Measurements from ENCODE around the gene ZSWIM1.
"Not testable (repeated sequence)": the region's sequence is repeated elsewhere in the genome, so short reads cannot be mapped to it uniquely, and the experiment has no call there.

Gene ZSWIM1

DNA sequence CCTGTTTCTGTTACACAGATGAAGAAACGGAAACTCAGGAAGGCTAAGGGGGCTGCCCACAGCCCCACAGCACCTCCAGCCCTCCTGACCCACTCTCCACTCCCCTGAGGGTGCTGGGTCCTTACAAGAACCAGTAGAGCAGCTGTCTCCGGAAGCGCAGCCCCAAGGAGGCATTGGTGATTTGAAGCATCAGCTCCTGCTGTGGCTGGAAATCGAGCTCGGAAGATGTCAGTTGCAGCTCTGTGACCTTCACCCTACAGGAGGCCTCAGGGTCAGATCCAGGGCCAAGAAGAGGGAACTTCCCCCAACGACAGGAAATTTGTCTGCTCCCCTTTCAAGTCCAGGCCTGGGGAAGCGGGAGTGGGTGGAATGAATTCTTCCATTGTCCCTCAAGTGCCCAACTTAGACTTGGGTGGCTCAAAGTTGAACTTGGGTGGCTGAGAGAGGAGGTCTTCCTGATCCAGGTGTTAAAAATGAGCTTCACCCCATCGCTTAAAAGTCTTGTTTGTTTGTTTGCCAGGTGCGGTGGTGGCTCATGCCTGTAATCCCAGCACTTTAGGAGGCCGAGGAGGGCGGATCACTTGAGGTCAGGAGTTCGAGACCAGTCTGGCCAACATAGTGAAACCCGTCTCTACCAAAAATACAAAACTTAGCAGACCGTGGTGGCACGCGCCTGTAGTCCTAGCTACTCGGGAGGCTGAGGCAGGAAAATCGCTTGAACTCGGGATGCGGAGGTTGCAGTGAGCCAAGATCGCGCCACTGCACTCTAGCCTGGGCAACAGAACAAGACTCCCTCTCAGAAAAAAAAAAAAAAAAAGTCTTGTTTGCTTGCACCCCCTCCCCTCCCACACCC, 29.0 kb downstream of the ZSWIM1 start:
- no peak for DNase-seq

DNA sequence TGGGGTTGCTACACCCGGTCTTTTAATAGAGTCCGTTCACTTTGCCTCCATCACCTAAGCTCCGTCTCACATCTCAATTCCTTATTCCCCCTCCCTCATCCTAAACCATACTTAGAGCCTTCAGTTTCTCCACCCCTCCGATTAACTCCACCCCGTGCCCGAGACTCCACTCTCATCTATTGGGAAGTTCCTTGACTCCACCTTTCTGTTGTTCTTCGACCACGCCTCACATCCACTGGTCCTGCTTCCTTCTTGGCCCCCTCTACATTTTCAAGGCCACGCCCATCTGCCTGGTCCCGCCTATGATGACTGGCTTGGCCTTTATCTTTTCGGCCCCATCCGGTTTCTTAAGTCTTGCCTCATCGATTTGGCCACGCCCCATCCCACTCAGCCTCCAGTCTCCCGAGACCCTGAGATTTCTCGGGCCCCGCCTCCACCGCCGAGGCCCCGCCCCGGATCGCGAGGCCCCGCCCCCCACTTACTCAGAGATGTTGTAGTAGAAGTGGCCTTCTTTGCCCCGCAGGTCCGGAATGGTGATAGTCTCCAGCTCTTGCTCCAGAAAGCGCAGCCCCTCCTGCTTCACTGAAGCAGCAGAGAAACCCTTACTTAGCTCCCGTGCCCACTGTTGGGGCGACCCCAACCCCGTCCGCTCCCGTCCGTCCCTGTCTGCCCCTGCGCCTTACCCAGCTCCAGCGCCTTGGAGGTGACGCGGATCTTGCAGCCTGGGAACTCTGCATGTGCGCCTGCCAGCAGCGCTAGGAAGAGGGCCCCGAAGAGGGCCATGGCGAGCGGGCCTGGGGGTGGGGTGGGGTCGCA, 29.9 kb downstream of the ZSWIM1 start:
- peak; percentile 97 for DNase-seq

DNA sequence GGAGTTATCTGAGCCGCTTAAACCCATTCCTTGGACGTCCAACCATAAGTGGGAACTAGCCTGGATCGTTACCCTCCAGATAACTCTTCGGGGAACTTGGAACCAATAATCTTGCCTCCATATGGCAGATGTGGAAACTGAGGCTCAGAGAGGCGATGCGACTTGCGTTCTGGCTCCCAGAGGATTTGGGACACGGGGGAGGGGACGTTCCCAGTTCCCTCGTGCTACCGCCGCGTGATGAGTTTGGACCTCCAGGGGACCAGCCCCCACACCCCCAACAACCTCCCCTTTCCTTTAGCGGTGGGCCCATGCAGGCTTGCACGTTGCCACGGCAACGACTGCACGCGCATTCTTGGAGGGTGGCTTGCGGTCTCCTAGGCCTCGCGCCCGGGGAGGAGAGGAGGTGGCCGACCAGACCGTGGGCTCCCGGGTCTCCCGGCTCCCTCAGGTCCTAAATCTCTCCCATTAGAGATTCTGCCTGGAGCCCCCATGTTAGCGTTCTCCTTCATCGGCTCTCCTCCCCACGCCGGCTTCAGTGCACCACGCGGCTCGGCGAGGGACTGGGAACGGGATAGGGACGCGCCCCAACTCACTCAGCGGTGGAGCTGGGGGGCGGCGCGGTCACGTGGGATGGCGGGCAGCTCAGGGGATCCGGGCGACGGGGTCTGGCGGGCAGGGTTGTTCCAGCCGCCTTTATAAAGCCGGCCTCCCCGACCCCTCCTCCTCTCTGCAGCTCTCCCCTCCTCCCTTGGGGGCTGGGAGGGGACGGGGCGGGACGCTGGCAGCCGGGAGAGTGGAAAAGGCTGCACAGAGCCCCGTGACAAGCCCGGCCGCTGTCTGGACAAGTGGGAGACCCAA, 30.7 kb downstream of the ZSWIM1 start, which contains the start of gene PLTP:
Gene PLTP, minus strand, starts transcription at position 670 of the 858 bp plus-strand sequence. CDS start 703 bp downstream, outside the sequence.
- DNase-seq: peak; percentile 12

DNA sequence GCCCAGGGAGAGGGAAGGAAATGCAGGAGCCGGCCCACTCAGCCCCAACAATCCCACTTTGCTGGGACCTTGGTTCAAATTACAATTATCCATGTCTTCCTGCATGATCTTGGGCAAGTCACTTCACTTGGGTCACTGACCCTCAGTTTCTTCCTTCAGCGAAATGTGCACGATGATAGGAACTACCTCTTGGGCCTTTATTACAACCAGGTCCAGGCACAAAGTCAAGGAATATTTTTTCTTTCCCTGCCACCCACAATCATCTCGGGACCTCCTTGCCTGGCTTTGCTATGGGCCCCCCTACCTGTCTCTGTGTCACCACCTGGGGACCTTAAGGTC, 31.3 kb downstream of the ZSWIM1 start:
- no peak for DNase-seq

DNA sequence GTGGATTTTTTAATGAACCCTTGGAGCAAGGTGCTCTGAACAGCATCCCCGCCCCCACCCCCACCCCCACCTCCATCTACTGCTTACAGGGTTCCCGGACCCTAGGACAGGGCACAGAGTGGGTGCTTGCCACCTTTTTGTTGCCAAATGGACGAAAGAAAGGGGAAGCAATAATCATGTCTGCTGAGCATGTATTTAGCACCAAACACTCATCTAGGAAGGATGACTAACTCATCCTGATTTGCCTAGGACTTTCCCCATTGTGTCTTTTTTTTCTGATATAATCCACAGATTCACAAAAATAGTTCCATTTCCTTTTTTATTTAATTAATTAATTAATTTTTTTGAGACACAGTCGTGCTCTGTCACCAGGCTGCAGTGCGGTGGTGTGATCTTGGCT, 32.1 kb downstream of the ZSWIM1 start:
- no peak for DNase-seq

DNA sequence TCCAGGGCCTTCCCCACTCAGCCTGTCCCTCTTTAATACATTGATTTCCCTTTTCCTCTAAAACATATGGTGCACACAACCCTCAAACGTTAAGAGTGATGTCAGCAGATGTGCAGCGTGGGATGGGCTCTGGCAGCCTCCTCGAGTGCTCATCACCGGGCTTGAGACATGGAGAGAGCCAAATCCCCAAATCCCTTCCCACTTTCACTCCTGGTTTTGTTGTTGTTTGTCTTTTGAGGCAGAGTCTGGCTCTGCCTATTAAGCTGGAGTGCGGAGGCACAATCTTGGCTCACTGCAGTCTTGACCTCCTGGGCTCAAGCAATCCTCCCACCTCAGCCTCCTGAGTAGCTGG, 36.7 kb downstream of the ZSWIM1 start:
- no peak for DNase-seq

DNA sequence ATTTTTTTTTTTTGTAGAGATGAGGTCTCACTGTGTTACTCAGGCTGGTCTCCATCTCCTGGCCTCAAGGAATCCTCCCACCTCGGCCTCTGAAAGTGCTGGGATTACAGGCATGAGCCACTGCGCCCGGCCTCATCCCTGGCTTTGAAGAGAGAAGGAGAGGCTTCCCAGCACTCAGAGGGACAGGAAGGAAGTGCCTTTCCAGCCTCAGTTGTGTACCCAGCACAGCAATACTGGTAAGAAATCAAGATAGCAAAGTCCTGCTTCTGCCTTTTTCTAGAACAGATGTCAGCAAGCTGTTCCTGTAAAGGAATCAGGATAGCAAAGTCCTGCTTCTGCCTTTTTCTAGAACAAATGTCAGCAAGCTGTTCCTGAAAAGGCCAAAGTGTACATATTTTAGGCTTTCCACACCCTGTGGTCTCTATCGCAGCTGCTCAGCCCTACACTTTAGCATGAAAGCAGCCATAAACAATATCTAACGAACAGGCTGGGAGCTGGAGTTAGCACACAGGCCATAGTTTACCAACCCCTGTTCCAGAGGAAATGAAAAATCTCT, 37.2 kb downstream of the ZSWIM1 start:
- no peak for DNase-seq

DNA sequence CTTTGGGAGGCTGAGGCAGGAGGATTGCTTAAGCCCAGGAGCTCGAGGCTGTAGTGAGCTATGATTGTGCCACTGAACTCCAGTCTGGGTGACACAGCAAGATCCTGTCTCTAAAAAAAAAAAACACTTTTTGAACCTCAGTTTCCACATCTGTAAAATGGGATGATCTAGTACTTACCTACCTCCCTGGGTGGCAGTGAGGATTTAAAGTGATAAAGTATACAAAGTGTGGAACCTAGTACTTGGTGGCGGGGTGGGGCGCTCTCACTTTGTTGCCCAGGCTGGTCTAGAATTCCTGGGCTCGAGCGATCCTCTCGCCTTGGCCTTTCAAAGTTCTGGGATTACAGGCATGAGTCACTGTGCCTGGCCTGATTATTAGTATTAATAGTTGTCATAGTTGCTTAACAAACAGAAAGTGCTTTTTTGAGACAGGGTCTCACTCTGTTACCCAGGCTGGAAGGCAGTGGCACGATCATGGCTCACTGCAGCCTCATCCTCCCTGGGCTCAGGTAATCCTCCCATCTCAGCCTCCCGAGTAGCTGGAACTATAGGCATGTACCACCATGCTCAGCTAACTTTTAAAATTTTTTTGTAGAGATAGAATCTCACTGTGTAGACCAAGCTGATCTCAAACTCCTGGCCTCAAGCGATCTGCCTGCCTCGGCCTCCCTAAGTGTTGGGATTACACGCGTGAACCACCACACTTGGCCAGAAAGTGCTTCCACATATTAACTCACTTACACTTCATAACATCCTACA, 37.9 kb downstream of the ZSWIM1 start:
- DNase-seq: no peak

DNA sequence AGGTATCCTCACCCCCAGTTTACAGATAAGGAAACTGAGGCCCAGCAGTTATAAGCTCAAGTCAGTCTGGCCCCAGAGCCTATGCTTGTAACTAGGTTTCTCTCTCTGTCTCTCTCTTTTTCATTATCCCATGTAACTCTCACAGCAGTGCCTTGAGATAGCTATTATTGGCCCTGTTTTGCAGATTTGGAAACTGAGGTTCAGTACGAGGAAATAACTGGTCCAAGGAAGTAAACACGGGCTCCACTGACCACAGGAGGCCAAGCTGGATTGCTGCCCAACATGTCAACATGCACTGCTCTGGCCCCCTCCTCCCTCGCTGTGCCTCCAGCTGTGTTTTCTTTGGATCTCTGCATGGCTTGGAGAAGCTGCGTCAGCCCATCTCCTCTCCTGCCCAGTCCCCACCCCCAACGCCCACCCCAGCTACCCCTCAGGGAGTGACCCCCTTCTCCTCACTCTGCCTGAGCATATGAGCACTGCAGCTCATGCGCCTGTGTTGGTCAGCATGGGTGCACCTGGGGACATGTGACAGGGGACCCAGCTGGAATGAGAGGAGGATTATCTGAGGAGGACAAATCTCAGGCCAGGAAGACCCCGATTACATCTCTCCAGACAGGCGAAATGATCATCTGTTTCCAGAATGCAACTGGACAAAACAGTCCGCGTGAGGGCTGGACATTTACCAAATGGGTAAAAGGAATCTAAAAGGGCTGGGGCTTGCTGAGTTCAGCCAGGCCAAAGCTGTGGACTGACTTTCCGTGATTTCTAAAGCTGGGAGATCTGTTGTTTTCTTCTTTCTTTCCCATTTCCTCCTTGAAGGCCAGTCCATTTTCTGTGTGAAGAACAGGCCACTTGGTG, 38.7 kb downstream of the ZSWIM1 start:
- no peak for DNase-seq

DNA sequence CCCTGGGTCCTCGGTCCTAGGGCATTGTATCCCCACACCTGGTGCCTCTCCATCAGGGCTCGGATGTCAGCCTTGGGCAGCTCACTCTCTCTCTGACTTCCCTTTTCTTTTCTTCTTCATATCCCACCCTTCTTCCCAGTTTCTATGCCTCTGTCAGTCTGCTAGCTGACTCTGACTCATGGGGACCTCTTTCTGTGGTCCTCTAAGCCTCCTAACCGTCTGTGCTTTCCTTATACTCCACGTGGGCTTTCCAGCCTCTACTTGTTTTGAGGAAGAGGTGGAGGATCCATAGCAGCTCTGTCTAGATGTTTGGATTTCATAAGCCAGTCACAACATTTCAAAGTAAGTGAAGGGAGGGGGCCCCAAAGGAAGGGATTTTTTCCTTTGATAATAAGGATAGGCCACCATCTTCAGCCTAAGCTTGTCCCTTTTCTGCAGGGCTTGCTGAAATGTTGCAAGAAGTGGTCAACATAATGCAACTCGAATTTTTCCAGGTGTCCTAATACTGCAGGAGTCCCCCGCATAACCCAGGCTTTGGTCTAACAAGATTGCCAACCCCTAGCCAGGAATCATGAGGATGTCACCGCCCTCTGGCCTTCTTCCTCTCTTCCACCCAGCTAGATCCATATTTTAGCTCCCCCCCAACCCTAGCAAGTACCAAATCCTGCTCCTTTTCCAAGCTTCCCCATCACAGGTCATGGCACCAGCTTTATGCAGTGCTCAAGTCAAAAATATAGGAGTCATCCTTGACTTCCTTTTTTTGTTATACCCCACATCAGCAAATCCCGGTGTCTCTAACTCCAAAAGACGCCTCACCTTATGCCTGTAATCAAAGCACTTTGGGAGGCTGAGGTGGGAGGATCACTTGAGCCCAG, 39.7 kb downstream of the ZSWIM1 start:
- no peak for DNase-seq

DNA sequence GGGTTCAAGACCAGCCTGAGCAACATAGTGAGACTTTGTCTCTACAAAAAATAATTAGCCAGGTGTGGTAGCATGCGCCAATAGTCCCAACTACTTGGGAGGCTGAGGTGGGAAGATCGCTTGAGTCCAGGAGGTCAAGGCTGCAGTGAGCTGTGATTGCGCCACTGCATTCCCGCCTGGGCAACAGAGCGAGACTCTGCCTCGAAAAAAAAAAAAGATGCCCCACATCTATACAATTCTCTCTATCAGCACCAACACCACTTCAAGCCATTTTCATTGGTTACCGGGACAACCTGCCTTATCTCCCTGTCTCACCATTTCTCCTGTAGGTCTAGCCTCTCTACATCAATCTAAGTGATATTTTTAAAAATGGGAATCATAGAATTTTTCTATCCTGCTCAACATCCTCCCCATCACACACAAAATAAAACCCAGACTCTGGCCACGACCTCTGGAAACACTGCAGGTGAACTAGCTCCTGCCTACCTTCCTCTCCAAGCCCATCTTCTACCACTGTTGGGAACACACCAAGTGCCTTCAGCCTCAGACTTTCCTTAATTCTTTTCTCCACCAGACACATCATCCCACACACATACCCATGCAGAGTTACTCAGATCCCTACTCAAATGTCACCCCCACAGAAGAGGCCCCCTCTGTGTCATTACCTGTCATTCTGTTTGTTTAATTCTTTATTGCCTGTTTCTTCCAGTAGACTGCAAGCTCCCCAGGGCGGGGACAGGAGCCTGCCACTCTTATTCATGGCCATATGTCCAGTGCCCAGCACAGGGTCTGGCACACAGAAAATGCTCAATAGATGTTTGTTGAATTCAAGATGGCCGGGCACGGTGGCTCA, 40.5 kb downstream of the ZSWIM1 start:
- no peak for DNase-seq

DNA sequence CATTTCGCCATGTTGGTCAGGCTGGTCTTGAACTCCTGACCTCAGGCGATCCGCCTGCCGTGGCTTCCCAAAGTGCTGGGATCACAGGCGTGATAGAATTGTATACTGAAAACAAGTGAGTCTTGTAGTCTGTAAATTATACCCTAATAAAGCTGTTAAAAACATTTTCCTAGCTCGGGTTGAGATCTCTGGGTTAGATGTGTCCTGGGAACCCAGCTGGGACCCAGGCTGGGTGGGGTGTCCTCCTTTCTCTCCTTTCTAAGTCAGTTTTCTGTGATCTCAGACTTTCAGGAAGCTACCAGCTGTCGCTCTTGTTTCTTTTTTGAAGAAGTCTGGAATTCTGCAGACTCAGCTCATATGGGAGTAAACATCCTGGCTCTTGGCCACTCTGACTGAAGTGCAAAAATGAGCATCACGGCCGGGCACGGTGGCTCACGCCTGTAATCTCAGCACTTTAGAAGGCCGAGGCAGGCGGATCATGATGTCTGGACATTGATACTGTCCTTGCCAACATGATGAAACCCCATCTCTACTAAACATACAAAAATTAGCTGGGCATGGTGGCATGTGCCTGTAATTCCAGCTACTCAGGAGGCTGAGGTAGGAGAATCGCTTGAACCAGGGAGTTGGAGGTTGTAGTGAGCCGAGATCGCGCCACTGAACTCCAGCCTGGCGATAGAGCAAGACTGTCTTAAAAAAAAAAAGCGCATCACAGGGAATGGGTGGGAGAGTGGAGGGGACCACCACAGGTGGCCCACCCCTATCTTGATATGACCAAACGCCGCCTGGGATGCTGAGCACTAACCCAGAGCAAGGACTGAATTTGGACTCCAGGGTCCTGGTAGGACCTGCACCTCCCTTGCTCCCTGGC, 43.6 kb downstream of the ZSWIM1 start:
- peak; percentile 30 for DNase-seq

DNA sequence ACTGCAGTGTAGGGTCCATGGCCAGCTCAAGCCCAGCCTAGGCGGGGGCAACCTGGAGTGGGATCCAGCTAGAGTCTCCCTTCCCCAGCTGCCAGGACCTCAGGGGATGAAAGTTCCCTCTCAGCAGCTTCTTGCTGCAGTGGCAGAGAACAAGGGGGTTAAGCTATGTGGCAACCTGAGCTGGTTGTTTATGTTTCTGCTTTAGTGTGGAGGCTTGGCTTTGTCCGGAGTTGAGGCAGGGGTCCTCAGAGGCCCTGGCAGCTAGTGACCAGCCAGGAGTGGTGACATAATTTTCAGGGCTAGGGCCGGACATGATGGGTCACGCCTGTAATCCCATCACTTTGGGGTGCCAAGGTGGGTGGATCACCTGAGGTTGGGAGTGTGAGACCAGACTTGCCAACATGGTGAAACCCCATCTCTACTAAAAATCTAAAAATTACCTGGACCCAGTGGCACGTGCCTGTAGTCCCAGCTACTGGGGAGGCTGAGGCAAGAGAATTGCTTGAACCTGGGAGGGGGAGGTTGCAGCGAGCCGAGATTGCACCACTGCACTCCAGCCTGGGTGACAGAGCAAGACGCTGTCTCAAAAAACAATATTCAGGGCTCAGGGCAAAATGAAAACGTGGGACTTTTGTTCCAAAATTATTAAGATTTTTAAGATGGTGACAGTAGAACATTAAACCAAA, 44.9 kb downstream of the ZSWIM1 start:
- no peak for DNase-seq

DNA sequence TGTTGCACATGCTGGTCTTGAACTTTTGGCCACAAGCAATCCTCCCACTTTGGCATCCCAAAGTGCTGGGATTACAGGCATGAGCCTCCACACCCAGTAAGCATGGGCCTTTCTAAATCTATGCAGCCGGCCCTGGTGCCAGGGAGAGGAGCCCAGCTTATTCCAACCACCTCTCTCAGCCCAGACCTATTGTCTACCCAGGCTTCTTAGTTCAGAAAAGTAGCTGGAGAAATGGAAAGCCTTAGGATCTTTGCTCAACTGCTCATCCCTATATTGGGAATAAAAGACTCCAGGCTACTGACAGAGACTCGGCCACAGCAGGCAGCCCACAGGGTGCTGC, 45.7 kb downstream of the ZSWIM1 start:
- no peak for DNase-seq

DNA sequence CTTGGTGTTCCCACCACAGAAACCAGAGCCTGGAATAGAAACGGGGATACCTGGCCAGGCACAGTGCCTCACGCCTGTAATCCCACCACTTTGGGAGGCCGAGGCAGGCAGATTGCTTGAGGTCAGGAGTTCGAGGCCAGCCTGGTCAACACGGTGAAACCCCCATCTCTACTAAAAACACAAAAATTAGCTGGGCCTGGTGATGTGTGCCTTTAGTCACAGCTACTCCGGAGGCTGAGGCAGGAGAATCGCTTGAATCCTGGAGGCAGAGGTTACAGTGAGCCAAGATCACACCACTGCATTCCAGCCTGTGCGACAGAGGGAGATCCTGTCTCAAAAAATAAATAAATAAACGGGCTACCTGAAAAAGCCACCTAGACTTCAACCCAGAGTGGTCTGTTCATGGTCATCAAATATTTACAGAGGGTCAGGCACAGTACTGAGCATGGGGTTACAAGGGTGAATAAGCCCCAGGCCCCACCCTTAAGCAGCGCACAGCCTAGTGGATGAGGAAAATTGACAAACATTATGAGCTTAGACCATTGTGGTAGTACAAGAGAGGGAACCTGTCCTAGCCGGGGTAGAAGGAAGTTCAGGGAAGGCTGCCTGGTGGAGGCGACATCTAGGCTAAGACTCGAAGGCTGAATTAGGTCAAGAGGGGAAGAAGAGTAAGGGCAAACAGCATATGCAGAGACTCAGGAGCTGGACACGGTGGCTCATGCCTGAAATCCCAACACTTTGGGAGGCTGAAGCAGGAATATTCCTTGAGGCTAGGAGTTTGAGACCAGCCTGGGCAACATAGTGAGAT, 46.2 kb downstream of the ZSWIM1 start:
- DNase-seq: no peak

DNA sequence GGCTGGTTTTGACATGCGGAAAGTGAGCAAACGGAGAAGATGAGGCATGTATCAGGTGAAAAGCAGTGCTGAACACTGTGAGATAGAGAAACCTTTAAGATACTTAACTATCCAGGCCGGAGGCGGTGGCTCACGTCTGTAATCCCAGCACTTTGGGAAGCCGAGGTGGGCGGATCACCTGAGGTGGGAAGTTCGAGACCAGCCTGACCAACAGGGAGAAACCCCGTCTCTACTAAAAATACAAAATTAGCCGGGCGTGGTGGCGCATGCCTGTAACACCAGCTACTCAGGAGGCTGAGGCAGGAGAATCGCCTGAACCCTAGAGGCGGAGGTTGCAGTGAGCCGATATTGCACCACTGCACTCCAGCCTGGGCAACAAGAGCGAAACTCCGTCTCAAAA, 50.7 kb downstream of the ZSWIM1 start:
- not testable (repeated sequence) for DNase-seq
